ENCODE measurements around the gene WNK2.

The WNK2 gene

GRCh38 chr9:93209097-93209496 lies 25.2 kb downstream of the WNK2 start:
- no peak overlapping the region for H2AFZ ChIP-seq (ENCODE audit: low read depth, low read length, severe bottlenecking)
- no peak for TF ChIP-seq EZH2phosphoT487 (conservative IDR thresholded peaks at IDR 0.05; ENCODE audit: low read length)
- TF ChIP-seq, protein P1, sequence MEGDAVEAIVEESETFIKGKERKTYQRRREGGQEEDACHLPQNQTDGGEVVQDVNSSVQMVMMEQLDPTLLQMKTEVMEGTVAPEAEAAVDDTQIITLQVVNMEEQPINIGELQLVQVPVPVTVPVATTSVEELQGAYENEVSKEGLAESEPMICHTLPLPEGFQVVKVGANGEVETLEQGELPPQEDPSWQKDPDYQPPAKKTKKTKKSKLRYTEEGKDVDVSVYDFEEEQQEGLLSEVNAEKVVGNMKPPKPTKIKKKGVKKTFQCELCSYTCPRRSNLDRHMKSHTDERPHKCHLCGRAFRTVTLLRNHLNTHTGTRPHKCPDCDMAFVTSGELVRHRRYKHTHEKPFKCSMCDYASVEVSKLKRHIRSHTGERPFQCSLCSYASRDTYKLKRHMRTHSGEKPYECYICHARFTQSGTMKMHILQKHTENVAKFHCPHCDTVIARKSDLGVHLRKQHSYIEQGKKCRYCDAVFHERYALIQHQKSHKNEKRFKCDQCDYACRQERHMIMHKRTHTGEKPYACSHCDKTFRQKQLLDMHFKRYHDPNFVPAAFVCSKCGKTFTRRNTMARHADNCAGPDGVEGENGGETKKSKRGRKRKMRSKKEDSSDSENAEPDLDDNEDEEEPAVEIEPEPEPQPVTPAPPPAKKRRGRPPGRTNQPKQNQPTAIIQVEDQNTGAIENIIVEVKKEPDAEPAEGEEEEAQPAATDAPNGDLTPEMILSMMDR (IDR thresholded peaks at IDR 0.05; ENCODE audit: insufficient read depth, low read length, poor library complexity, severe bottlenecking): no peak
- no peaks in the 10 kb centered on the region for H4K20me1 ChIP-seq (ENCODE audit: low read depth, low read length)
- no peak overlapping the region for H3K4me3 ChIP-seq (ENCODE audit: insufficient read depth, low read length, poor library complexity, severe bottlenecking)
- H3K9me3 ChIP-seq (ENCODE audit: insufficient read depth, low read length): no peaks in the 10 kb centered on the region
- no peak overlapping the region for H3K27ac ChIP-seq (ENCODE audit: low read depth, low read length)
- no peaks in the 10 kb centered on the region for H3K79me2 ChIP-seq (ENCODE audit: insufficient read depth, low read length)
- no peaks in the 10 kb centered on the region for H3F3A ChIP-seq (ENCODE audit: insufficient read depth)
- H3K4me2 ChIP-seq (ENCODE audit: low read depth, low read length, poor library complexity, severe bottlenecking): no peak overlapping the region
- H3K9me2 ChIP-seq (replicated peaks; ENCODE audit: insufficient read depth, low read length): no peaks in the 10 kb centered on the region
- H3K36me3 ChIP-seq (ENCODE audit: low read length): no peaks in the 10 kb centered on the region
- H3K9ac ChIP-seq (ENCODE audit: low read length): no peak overlapping the region
- no peaks in the 10 kb centered on the region for H3K27me3 ChIP-seq (ENCODE audit: low read length)

- no peak overlapping the region for H3K4me2 ChIP-seq (ENCODE audit: low read depth, low read length, poor library complexity, severe bottlenecking)
- no peaks in the 10 kb centered on the region for H3K79me2 ChIP-seq (ENCODE audit: insufficient read depth, low read length)
- H3K9ac ChIP-seq (ENCODE audit: low read length): no peak overlapping the region
- H3K27me3 ChIP-seq (ENCODE audit: low read length): no peaks in the 10 kb centered on the region
- no peaks in the 10 kb centered on the region for H3F3A ChIP-seq (ENCODE audit: insufficient read depth)
- no peaks in the 10 kb centered on the region for H4K20me1 ChIP-seq (ENCODE audit: low read depth, low read length)
- no peak overlapping the region for H2AFZ ChIP-seq (ENCODE audit: low read depth, low read length, severe bottlenecking)
- H3K9me2 ChIP-seq (replicated peaks; ENCODE audit: insufficient read depth, low read length): no peaks in the 10 kb centered on the region
- no peak overlapping the region for H3K27ac ChIP-seq (ENCODE audit: low read depth, low read length)
- H3K9me3 ChIP-seq (ENCODE audit: insufficient read depth, low read length): no peaks in the 10 kb centered on the region
- H3K4me3 ChIP-seq (ENCODE audit: insufficient read depth, low read length, poor library complexity, severe bottlenecking): no peak overlapping the region
- no peaks in the 10 kb centered on the region for H3K36me3 ChIP-seq (ENCODE audit: low read length)
- no peak for TF ChIP-seq EZH2phosphoT487 (conservative IDR thresholded peaks at IDR 0.05; ENCODE audit: low read length)
- TF ChIP-seq, protein P1 (IDR thresholded peaks at IDR 0.05; ENCODE audit: insufficient read depth, low read length, poor library complexity, severe bottlenecking): no peak
Measured at GRCh38 chr9:93209576-93210323, 25.8 kb downstream of the WNK2 start.

DNA sequence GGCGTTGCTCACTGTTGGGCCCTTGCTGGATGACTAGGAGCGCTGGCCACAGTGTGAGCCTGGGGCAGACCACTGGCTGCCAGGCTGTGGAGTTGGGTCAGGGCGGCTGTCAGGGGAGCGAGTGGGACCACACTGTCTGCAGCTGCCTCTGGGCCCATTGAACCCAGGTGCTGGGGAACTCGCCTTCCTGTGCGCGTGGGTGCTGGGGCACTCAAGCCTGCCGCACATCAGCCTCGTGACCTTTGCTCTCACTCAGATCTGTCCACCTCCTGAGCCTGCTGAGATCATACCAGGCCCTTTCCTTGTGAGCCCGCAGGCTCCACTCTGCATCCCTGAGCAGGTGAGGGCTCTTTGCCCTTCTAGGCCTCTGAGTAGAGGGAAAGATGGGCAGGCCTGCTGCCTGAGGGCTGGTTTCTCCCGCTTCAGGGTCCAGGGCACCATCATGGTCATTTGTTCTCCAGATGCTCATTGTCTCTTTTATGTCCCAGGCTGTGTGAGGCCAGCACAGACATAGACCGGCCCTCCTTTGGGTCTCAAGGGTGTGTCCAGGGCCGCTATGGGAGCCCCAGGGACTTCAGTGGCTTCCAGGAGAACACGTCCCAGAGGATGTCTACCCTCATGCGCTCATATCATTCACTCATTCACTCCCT lies 26.5 kb downstream of the WNK2 start:
- Histone ChIP-seq H3K4me2 (ENCODE audit: low read depth, low read length, poor library complexity, severe bottlenecking) (no peak overlapping the region), H3K9me3 (ENCODE audit: insufficient read depth, low read length) (no peaks in the 10 kb centered on the region), H4K20me1 (ENCODE audit: low read depth, low read length) (no peaks in the 10 kb centered on the region), H3K9ac (ENCODE audit: low read length) (no peak overlapping the region), H3K4me3 (ENCODE audit: insufficient read depth, low read length, poor library complexity, severe bottlenecking) (no peak overlapping the region), H3F3A (ENCODE audit: insufficient read depth) (no peaks in the 10 kb centered on the region), H3K27me3 (ENCODE audit: low read length) (no peaks in the 10 kb centered on the region), H2AFZ (ENCODE audit: low read depth, low read length, severe bottlenecking) (no peak overlapping the region), H3K9me2 (replicated peaks; ENCODE audit: insufficient read depth, low read length) (no peaks in the 10 kb centered on the region), H3K79me2 (ENCODE audit: insufficient read depth, low read length) (no peaks in the 10 kb centered on the region), H3K27ac (ENCODE audit: low read depth, low read length) (no peak overlapping the region), H3K36me3 (ENCODE audit: low read length) (no peaks in the 10 kb centered on the region)
- TF ChIP-seq EZH2phosphoT487 (conservative IDR thresholded peaks at IDR 0.05; ENCODE audit: low read length): no peak
- TF ChIP-seq, protein P1 (IDR thresholded peaks at IDR 0.05; ENCODE audit: insufficient read depth, low read length, poor library complexity, severe bottlenecking): no peak
